ENCODE measurements around the gene ZBTB38. TPM values are rescaled to one million over a fixed set of nuclear protein-coding genes. Genes with fewer than 3 reads are reported as not detected.

The ZBTB38 gene
- total RNA-seq, 1 experiment from 2014 or later, result 46.7 TPM

- Histone ChIP-seq H3K27me3 (ENCODE audit: control insufficient read depth, insufficient read depth, low read length) (no peaks in the 10 kb centered on the region), H3K27ac (ENCODE audit: low read length) (peak overlapping the region; percentile 92), H3K9me3 (ENCODE audit: control insufficient read depth, insufficient read depth, low read depth, low read length) (peaks cover 3% of the 10 kb centered on the region; the same call in 1 of the 2 replicates), H3K36me3 (ENCODE audit: control insufficient read depth, insufficient read depth, low read length) (0 out of 2 replicates have a peak, but pooled peaks cover 7% of the 10 kb centered on the region), H3K4me3 (ENCODE audit: low read depth in 2 of 2, low read length in 2 of 2) (peak overlapping the region; percentile 62 to 78), H3K4me1 (ENCODE audit: control insufficient read depth, insufficient read depth, low read length) (peaks cover 27% of the 10 kb centered on the region)
- peak; percentile 93 for ATAC-seq
- TF ChIP-seq CTCF (IDR thresholded peaks at IDR 0.05) (0 out of 2 replicates have a peak, but pooled peaks have one; percentile 16), POLR2AphosphoS5 (IDR thresholded peaks at IDR 0.05; ENCODE audit: low read depth, low read length) (peak; percentile 59; the same call in 1 of the 2 replicates), REST (IDR thresholded peaks at IDR 0.05; ENCODE audit: insufficient read depth in 1 of 2, low read depth in 2 of 2, low read length in 1 of 2) (no peak), SIN3A (IDR thresholded peaks at IDR 0.05; ENCODE audit: borderline replicate concordance, insufficient read depth, low read depth, low read length) (no peak), TCF7L2 (IDR thresholded peaks at IDR 0.05; ENCODE audit: low read depth, low read length) (no peak)
- DNase-seq (ENCODE audit: low read depth, low spot score), result no peak
- POLR2A ChIA-PET, result interaction anchor here (0.6 kb wide), 2 partner anchors 15 to 23 kb away, joined by 3 to 4 read pairs; no protein-coding TSS in a partner anchor
- CTCF ChIA-PET, result no interaction called here
- in situ Hi-C loops (cut with HindIII; ENCODE audit: low pct_unique_long_range_greater_than_20kb, low sequenced_read_pairs) (no loop called here), intact Hi-C loops (cut with micrococcal nuclease; ENCODE audit: unreplicated experiment) (no loop called here)
- BruUV-seq (replicated peaks), result no TSS peak
These were observed 33.5 kb downstream of the ZBTB38 start for GRCh38 chr3:141401573-141402475.

GRCh38 chr3:141402476-141403171 lies 34.3 kb downstream of the ZBTB38 start:
- in situ Hi-C loops (cut with HindIII; ENCODE audit: low pct_unique_long_range_greater_than_20kb, low sequenced_read_pairs), result no loop called here
- peak overlapping the region; percentile 87 for H3K27ac ChIP-seq (ENCODE audit: low read length)
- CTCF ChIA-PET, result no interaction called here

More at GRCh38 chr3:141402476-141403171, 34.3 kb downstream of the ZBTB38 start:
- Histone ChIP-seq H3K4me3 (ENCODE audit: low read depth in 2 of 2, low read length in 2 of 2) (peak overlapping the region; percentile 62 to 78), H3K27me3 (ENCODE audit: control insufficient read depth, insufficient read depth, low read length) (no peaks in the 10 kb centered on the region), H3K9me3 (ENCODE audit: control insufficient read depth, insufficient read depth, low read depth, low read length) (no peaks in the 10 kb centered on the region), H3K4me1 (ENCODE audit: control insufficient read depth, insufficient read depth, low read length) (peaks cover 27% of the 10 kb centered on the region), H3K36me3 (ENCODE audit: control insufficient read depth, insufficient read depth, low read length) (0 out of 2 replicates have a peak, but pooled peaks cover 7% of the 10 kb centered on the region)
- DNase-seq (ENCODE audit: low read depth, low spot score) (no peak), ATAC-seq (peak; percentile 89)
- TF ChIP-seq SIN3A (IDR thresholded peaks at IDR 0.05; ENCODE audit: borderline replicate concordance, insufficient read depth, low read depth, low read length) (0 out of 2 replicates have a peak, but pooled peaks have one; percentile 46), POLR2AphosphoS5 (IDR thresholded peaks at IDR 0.05; ENCODE audit: low read depth, low read length) (no peak)
- intact Hi-C loops (cut with micrococcal nuclease; ENCODE audit: unreplicated experiment), result no loop called here
- no TSS peak for BruUV-seq (replicated peaks)
- POLR2A ChIA-PET, result interaction anchor here (0.6 kb wide), 2 partner anchors 15 to 22 kb away, joined by 3 to 4 read pairs; no protein-coding TSS in a partner anchor
